Left lung (tissue), 10 donors: ENCODE data around the gene NT5DC3. TPM values are rescaled to one million over a fixed set of nuclear protein-coding genes. Genes with fewer than 3 reads are reported as not detected.

ENCODE experiments used
- ATAC-seq: fragments of 200-7000 bp; cut with Tn5 transposase; one replicate; pipeline ENCODE4 v1.9.1; 2020; ENCODE audit warnings: moderate library complexity
- DNase-seq, 4 donors: peaks; one replicate each; pipeline ENCODE4 v3.0.0-alpha.2; 2013 to 2020
- H3K27ac ChIP-seq, 2 donors: fragments of 200-600 bp; sonication (generic) in 1 of 2; one replicate each; pipeline versions ENCODE4 v1.5.0 to v1.8.0; 2020 to 2021
- H3K27me3 ChIP-seq, 2 donors: fragments of 200-600 bp; sonication (generic) in 1 of 2; one replicate each; pipeline versions ENCODE4 v1.5.0 to v1.8.0; 2020 to 2021
- H3K36me3 ChIP-seq, 2 donors: fragments of 200-600 bp; sonication (generic) in 1 of 2; one replicate each; pipeline versions ENCODE4 v1.5.0 to v1.8.0; 2020 to 2021
- H3K4me1 ChIP-seq, 2 donors: fragments of 200-600 bp; one replicate each; pipeline ENCODE4 v1.8.0; 2021
- H3K4me3 ChIP-seq, 2 donors: fragments of 200-600 bp; sonication (generic) in 1 of 2; one replicate each; pipeline versions ENCODE4 v1.5.0 to v1.8.0; 2020 to 2021; ENCODE audit warnings: mild to moderate bottlenecking in 1 of 2
- H3K9me3 ChIP-seq, 2 donors: fragments of 200-600 bp; sonication (generic) in 1 of 2; one replicate each; pipeline versions ENCODE4 v1.5.0 to v1.8.0; 2020 to 2021
- intact Hi-C, 2 donors: fragments of 100-400 bp; cut with DNase I; formaldehyde crosslinking; loops; one replicate each; pipeline versions ENCODE4 v1.11.2 to v1.14.2; 2022
- polyA plus RNA-seq, 6 donors: library from polyadenylated mRNA; unstranded; fragments of 120-200 nt; gene quantifications; one replicate each; pipeline ENCODE4 v1.2.1, GENCODE V29; 2013; ENCODE audit not compliant: insufficient read length in 6 of 6
- total RNA-seq, 2 donors: library from RNA; stranded (reverse); fragmentation: NEBNext Ultra II Directional; extraction: Animal tissue kit (Norgen Biotek cat#: 25700); gene quantifications; one replicate each; pipeline ENCODE4 v1.2.1, GENCODE V29; 2021
- TF ChIP-seq, protein P1 (sequence below), 2 donors: fragments of 200-600 bp; sonication (generic) in 1 of 2; IDR thresholded peaks; one replicate each; pipeline versions ENCODE4 v1.5.0 to v1.8.0; 2021; ENCODE audit warnings: antibody characterized with exemption in 2 of 2
- donor health status: DM: no; HTN: yes; CAD: no.
- donor health status: DM: no; HTN: no; CAD: no.

Gene NT5DC3
- total and polyA plus RNA-seq, 8 donors: 5.2 to 8.9 (median 7.5) TPM

DNA sequence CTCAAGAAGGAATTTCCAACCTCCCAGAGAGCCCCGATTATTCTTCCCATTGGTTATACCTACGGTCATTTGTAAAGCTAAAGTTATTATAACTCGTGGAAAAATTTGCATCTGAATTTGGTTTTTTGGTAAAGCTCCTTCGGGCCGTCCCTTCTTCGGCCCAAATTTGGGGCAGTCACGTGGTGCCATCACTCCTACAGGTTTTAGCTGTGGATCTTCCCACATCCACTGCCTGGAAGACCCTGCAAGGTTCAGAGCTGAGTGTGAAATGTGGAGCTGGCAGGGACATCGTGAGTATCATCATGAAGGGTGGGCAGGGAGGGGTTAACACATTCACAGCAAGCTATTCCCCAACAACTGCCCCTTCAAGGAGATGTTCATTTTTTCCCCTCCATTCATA is 105.7 kb downstream of the NT5DC3 start:
- Histone ChIP-seq H3K27ac (no peak overlapping the region), H3K27me3 (no peaks in the 10 kb centered on the region), H3K4me1 (no peaks in the 10 kb centered on the region), H3K9me3 (peaks cover 0 to 10% of the 10 kb centered on the region in 2 donors), H3K36me3 (no peaks in the 10 kb centered on the region), H3K4me3 (no peak overlapping the region)
- intact Hi-C loops: no loop called here
- TF ChIP-seq, protein P1, sequence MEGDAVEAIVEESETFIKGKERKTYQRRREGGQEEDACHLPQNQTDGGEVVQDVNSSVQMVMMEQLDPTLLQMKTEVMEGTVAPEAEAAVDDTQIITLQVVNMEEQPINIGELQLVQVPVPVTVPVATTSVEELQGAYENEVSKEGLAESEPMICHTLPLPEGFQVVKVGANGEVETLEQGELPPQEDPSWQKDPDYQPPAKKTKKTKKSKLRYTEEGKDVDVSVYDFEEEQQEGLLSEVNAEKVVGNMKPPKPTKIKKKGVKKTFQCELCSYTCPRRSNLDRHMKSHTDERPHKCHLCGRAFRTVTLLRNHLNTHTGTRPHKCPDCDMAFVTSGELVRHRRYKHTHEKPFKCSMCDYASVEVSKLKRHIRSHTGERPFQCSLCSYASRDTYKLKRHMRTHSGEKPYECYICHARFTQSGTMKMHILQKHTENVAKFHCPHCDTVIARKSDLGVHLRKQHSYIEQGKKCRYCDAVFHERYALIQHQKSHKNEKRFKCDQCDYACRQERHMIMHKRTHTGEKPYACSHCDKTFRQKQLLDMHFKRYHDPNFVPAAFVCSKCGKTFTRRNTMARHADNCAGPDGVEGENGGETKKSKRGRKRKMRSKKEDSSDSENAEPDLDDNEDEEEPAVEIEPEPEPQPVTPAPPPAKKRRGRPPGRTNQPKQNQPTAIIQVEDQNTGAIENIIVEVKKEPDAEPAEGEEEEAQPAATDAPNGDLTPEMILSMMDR (IDR thresholded peaks at IDR 0.05): no peak
- no peak for DNase-seq
- ATAC-seq: no peak

DNA sequence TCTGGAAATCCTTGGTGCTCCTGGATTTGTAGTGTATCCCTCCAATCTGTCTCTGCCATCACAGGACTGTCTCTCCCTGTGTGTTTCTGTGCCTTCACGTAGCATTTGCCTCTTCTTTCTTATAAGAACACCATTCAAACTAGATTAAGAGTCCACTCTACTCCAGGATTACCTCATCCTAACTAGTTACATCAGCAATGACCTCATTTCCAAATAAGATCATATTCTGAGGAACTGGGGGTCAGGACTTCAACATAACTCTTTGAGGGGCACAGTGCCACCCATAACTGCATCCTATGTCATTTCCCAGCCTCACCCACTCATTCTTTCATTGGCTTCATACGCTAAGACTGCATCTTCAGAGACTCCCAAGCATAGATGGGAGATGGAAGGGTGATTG is 106.2 kb downstream of the NT5DC3 start:
- Histone ChIP-seq H3K4me3 (no peak overlapping the region), H3K36me3 (no peaks in the 10 kb centered on the region), H3K27me3 (no peaks in the 10 kb centered on the region), H3K27ac (no peak overlapping the region), H3K4me1 (no peaks in the 10 kb centered on the region), H3K9me3 (peaks cover 0 to 10% of the 10 kb centered on the region in 2 donors)
- intact Hi-C loops: no loop called here
- ATAC-seq: no peak
- TF ChIP-seq, protein P1 (IDR thresholded peaks at IDR 0.05): no peak
- DNase-seq: no peak

DNA sequence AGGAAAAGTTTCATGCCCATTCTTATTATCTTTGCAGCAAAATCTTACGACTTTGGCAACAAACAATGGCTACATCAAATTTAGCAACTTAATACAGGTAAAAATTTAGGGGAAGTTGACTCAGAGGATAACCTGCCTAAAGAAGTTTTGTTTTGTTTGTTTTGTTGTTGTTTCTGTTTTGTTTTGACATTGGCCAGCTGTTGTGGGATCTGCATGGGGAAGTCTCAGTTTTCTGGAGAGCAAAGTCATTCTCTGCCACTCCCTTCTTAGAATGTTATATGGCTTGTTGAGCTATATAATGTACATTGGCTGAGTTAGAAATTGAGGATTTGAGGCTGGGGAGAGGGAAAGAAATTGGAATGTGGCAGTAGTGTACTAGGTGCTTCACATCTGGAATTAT is 109.5 kb downstream of the NT5DC3 start:
- TF ChIP-seq, protein P1 (IDR thresholded peaks at IDR 0.05): no peak
- Histone ChIP-seq H3K36me3 (no peaks in the 10 kb centered on the region), H3K27me3 (no peaks in the 10 kb centered on the region), H3K4me1 (no peaks in the 10 kb centered on the region), H3K27ac (no peak overlapping the region), H3K4me3 (no peak overlapping the region), H3K9me3 (peaks cover 0 to 10% of the 10 kb centered on the region in 2 donors)
- ATAC-seq (no peak), DNase-seq (no peak)
- intact Hi-C loops: no loop called here

DNA sequence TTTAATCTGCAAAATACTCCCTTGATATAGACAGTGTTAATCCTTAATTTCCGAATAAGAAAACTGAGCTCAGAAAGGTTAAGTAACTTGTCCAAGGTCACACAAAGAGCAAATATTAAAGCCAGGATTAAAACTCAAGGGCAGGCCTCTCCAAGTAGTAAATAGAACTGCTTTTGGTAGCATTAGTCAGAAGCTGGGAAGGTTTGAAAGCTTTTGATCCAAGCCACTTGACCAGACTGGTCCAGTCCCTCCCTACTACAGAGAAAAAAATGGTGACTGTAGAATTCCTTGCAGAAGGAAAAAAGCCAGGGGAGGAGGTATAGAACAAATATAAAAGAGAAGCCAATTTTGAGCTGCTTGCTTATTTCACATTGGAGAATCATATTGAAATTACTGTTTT is 111.5 kb downstream of the NT5DC3 start:
- Histone ChIP-seq H3K4me1 (no peaks in the 10 kb centered on the region), H3K27me3 (no peaks in the 10 kb centered on the region), H3K36me3 (no peaks in the 10 kb centered on the region), H3K4me3 (no peak overlapping the region), H3K27ac (no peak overlapping the region), H3K9me3 (peaks cover 0 to 10% of the 10 kb centered on the region in 2 donors)
- TF ChIP-seq, protein P1 (IDR thresholded peaks at IDR 0.05): no peak
- intact Hi-C loops: no loop called here
- ATAC-seq (peak; percentile 87), DNase-seq (no peak)

DNA sequence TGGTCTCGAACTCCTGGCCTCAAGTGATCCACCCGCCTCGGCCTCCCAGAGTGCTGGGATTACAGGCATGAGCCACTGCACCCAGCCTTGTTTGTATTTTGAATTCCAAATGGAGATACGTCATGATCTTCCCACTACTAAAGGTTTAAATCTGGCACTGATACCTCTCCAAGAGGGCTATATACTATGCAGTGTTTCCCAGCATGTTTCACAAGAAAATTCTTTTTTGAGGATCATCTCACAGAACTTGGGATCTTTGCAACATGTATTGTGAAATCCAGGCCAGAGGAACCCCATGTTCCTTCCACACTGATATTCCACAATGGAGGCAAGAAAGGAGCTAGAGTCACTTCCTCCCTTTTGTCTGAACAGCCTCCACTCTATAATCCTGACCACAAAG is 112.7 kb downstream of the NT5DC3 start:
- intact Hi-C loops: no loop called here
- no peak overlapping the region for H3K27ac ChIP-seq
- H3K4me1 ChIP-seq: no peaks in the 10 kb centered on the region
- no peaks in the 10 kb centered on the region for H3K27me3 ChIP-seq
- H3K4me3 ChIP-seq: no peak overlapping the region
- TF ChIP-seq, protein P1 (IDR thresholded peaks at IDR 0.05): no peak
- peaks cover 0 to 10% of the 10 kb centered on the region in 2 donors for H3K9me3 ChIP-seq
- no peak for DNase-seq
- H3K36me3 ChIP-seq: no peaks in the 10 kb centered on the region
- ATAC-seq: no peak
